H1 (cell line): ENCODE data around the gene SPINK4. TPM values are rescaled to one million over a fixed set of nuclear protein-coding genes. Genes with fewer than 3 reads are reported as not detected.

Source experiments
- CTCF ChIA-PET: fragments of 300-600 bp; sonication (Branson Sonifier 250); formaldehyde crosslinking; loops from one replicate; lab custom pipeline; 2021; ENCODE audit not compliant: partially characterized antibody; lab: Charles Lee
- POLR2A ChIA-PET: fragments of 300-600 bp; sonication (Branson Sonifier 250); formaldehyde crosslinking; loops from one replicate; lab custom pipeline; 2021; ENCODE audit warnings: inconsistent platforms; ENCODE audit not compliant: partially characterized antibody; lab: Charles Lee
- DNase-seq, 2 experiments: peaks; one replicate each; pipeline versions ENCODE4 v3.0.0 to v3.0.0-alpha.2; 2010 to 2022; ENCODE audit warnings: low spot score in 2 of 2, low read depth in 1 of 2, mixed read lengths in 1 of 2
- FAIRE-seq: peaks from 2 replicates; lab custom pipeline; 2011; peaks lifted over from hg19 to GRCh38; lab: Jason Lieb, UNC
- H2AFZ ChIP-seq: 2 replicates; pipeline ENCODE4 v1.8.1; 2012; ENCODE audit warnings: low read length, inconsistent platforms
- H2AK5ac ChIP-seq: 2 replicates; pipeline ENCODE4 v1.6.1; 2013; ENCODE audit warnings: low read depth, low read length
- H2BK120ac ChIP-seq: replicated peaks from 2 replicates; pipeline ENCODE3; 2013; ENCODE audit warnings: low read depth, low read length, inconsistent platforms
- H2BK12ac ChIP-seq: 2 replicates; pipeline ENCODE4 v1.6.1; 2013; ENCODE audit warnings: low read depth, low read length
- H2BK15ac ChIP-seq: 2 replicates; pipeline ENCODE4 v1.6.1; 2013; ENCODE audit warnings: low read length
- H2BK20ac ChIP-seq: 2 replicates; pipeline ENCODE4 v1.6.1; 2013; ENCODE audit warnings: low read length
- H2BK5ac ChIP-seq: 2 replicates; pipeline ENCODE4 v1.6.1; 2013; ENCODE audit warnings: low read depth, low read length
- H3K14ac ChIP-seq: 2 replicates; pipeline ENCODE4 v1.6.1; 2013; ENCODE audit warnings: inconsistent platforms; ENCODE audit not compliant: insufficient read length
- H3K18ac ChIP-seq: 2 replicates; pipeline ENCODE4 v1.6.1; 2013; ENCODE audit warnings: low read length; ENCODE audit errors: extremely low read depth
- H3K23ac ChIP-seq: 2 replicates; pipeline ENCODE4 v1.6.1; 2013; ENCODE audit warnings: inconsistent platforms; ENCODE audit not compliant: insufficient read length
- H3K23me2 ChIP-seq: 2 replicates; pipeline ENCODE4 v1.6.1; 2013; ENCODE audit warnings: low read depth, low read length
- H3K27ac ChIP-seq: 2 replicates; pipeline ENCODE4 v1.6.1; 2011; ENCODE audit warnings: low read depth, low read length, inconsistent platforms
- H3K27me3 ChIP-seq, 4 experiments: replicated peaks in 1 of 4; 1 replicate in 1 of 4; 2 replicates in 3 of 4; pipeline versions ENCODE4 v1.6.1 to v1.8.1; 2011 to 2013; ENCODE audit warnings: low read length in 3 of 4, mild to moderate bottlenecking in 3 of 4, inconsistent platforms in 2 of 4, mixed read lengths in 2 of 4, moderate library complexity in 1 of 4; ENCODE audit not compliant: control insufficient read depth in 3 of 4, insufficient read depth in 3 of 4; ENCODE audit errors: extremely low read depth in 1 of 4
- H3K36me3 ChIP-seq, 4 experiments: 2 replicates each; pipeline versions ENCODE4 v1.6.1 to v1.8.1; 2011 to 2013; ENCODE audit warnings: mild to moderate bottlenecking in 4 of 4, low read length in 3 of 4, moderate library complexity in 2 of 4, control low read depth in 1 of 4, inconsistent platforms in 1 of 4; ENCODE audit not compliant: insufficient read depth in 4 of 4, control insufficient read depth in 2 of 4
- H3K4ac ChIP-seq: replicated peaks from 2 replicates; pipeline ENCODE3; 2013; ENCODE audit warnings: low read length, low read depth, mixed read lengths, inconsistent platforms; ENCODE audit not compliant: insufficient read length
- H3K4me1 ChIP-seq, 4 experiments: replicated peaks in 1 of 4; 1 replicate in 1 of 4; 2 replicates in 3 of 4; pipeline versions ENCODE4 v1.6.1 to v1.8.1; 2011 to 2013; ENCODE audit warnings: low read length in 3 of 4, inconsistent platforms in 2 of 4, mixed read lengths in 1 of 4; ENCODE audit not compliant: insufficient read depth in 4 of 4, control insufficient read depth in 3 of 4
- H3K4me2 ChIP-seq, 2 experiments: 2 replicates each; pipeline versions ENCODE4 v1.6.1 to v1.8.1; 2011 to 2013; ENCODE audit warnings: low read depth in 2 of 2, low read length in 2 of 2, control low read depth in 1 of 2, inconsistent platforms in 1 of 2, mild to moderate bottlenecking in 1 of 2; ENCODE audit not compliant: insufficient read depth in 1 of 2
- H3K4me3 ChIP-seq, 4 experiments: fragments of 200-600, 300-600 bp in 1 of 4; sonication (generic), shearing (Covaris generic), sonication (Bioruptor Twin) in 1 of 4; 2 replicates each; pipeline versions ENCODE4 v1.5.1 to v1.8.1; 2011 to 2016; ENCODE audit warnings: low read length in 4 of 4, low read depth in 3 of 4, control low read depth in 2 of 4, inconsistent platforms in 2 of 4, mild to moderate bottlenecking in 2 of 4, mixed read lengths in 1 of 4, moderate library complexity in 1 of 4; ENCODE audit not compliant: insufficient read depth in 2 of 4; ENCODE audit errors: extremely low read depth in 1 of 4
- H3K56ac ChIP-seq: replicated peaks from 2 replicates; pipeline ENCODE3; 2013; ENCODE audit warnings: low read depth, mild to moderate bottlenecking, mixed read lengths, low read length, inconsistent platforms; ENCODE audit not compliant: insufficient read length
- H3K79me1 ChIP-seq: 2 replicates; pipeline ENCODE4 v1.6.1; 2013; ENCODE audit warnings: low read depth, low read length, control low read depth
- H3K79me2 ChIP-seq, 2 experiments: 2 replicates each; pipeline versions ENCODE4 v1.6.1 to v1.8.1; 2012 to 2013; ENCODE audit warnings: low read length in 2 of 2, mild to moderate bottlenecking in 2 of 2, inconsistent platforms in 1 of 2; ENCODE audit not compliant: insufficient read depth in 2 of 2, control insufficient read depth in 1 of 2
- H3K9ac ChIP-seq, 4 experiments: replicated peaks in 1 of 4; 1 replicate in 1 of 4; 2 replicates in 3 of 4; pipeline versions ENCODE4 v1.6.1 to v1.8.1; 2011 to 2013; ENCODE audit warnings: low read depth in 3 of 4, low read length in 3 of 4, control low read depth in 2 of 4, mild to moderate bottlenecking in 2 of 4, moderate library complexity in 2 of 4, inconsistent platforms in 1 of 4; ENCODE audit errors: extremely low read depth in 1 of 4
- H3K9me3 ChIP-seq, 2 experiments: 2 replicates each; pipeline versions ENCODE4 v1.6.1 to v1.8.1; 2012 to 2013; ENCODE audit warnings: mild to moderate bottlenecking in 2 of 2, moderate library complexity in 2 of 2, control low read depth in 1 of 2, inconsistent platforms in 1 of 2, low read depth in 1 of 2, low read length in 1 of 2, mixed read lengths in 1 of 2; ENCODE audit not compliant: insufficient read depth in 2 of 2
- H4K20me1 ChIP-seq, 2 experiments: replicated peaks in 1 of 2; 2 replicates each; pipeline versions ENCODE3 to v1.8.1; 2011 to 2013; ENCODE audit warnings: inconsistent platforms in 2 of 2, low read length in 2 of 2, mild to moderate bottlenecking in 1 of 2; ENCODE audit not compliant: insufficient read depth in 2 of 2, control insufficient read depth in 1 of 2
- H4K5ac ChIP-seq: 2 replicates; pipeline ENCODE4 v1.6.1; 2013; ENCODE audit warnings: low read length, low read depth, mixed read lengths, inconsistent platforms; ENCODE audit not compliant: insufficient read length
- H4K8ac ChIP-seq: 2 replicates; pipeline ENCODE4 v1.8.0; 2013; ENCODE audit warnings: mild to moderate bottlenecking, moderate library complexity, low read length, inconsistent platforms; ENCODE audit not compliant: insufficient read depth; ENCODE audit errors: extremely low read depth
- H4K91ac ChIP-seq: replicated peaks from 2 replicates; pipeline ENCODE3; 2013; ENCODE audit warnings: low read length, mixed read lengths, inconsistent platforms; ENCODE audit not compliant: insufficient read length
- E2F6 ChIP-seq: IDR thresholded peaks from 2 replicates; pipeline ENCODE4 v1.6.1; 2012; ENCODE audit warnings: inconsistent platforms
- EGR1 ChIP-seq: IDR thresholded peaks from 2 replicates; pipeline ENCODE4 v1.6.1; 2011; ENCODE audit warnings: low read depth, low read length, borderline replicate concordance
- FOSL1 ChIP-seq: IDR thresholded peaks from 2 replicates; pipeline ENCODE4 v1.6.1; 2011; ENCODE audit warnings: mild to moderate bottlenecking, low read depth, low read length, moderate library complexity; ENCODE audit not compliant: insufficient read depth
- JUND ChIP-seq: IDR thresholded peaks from 2 replicates; pipeline ENCODE4 v1.6.1; 2011; ENCODE audit warnings: mild to moderate bottlenecking, improper control_type of control experiment, low read length
- KDM5A ChIP-seq: fragments of 200-600 bp; IDR thresholded peaks from 2 replicates; pipeline ENCODE4 v1.7.1; 2012; ENCODE audit warnings: mild to moderate bottlenecking, low read length, inconsistent platforms, mixed read lengths
- NRF1 ChIP-seq: IDR thresholded peaks from 2 replicates; pipeline ENCODE4 v1.6.1; 2011; ENCODE audit warnings: mild to moderate bottlenecking, low read depth, low read length, improper control_type of control experiment
- PHF8 ChIP-seq: fragments of 200-600 bp; sonication (generic); conservative IDR thresholded peaks from 2 replicates; pipeline ENCODE4 v1.7.1; 2012; ENCODE audit warnings: low read depth, mild to moderate bottlenecking, inconsistent platforms, low read length, moderate library complexity
- RXRA ChIP-seq: IDR thresholded peaks from 2 replicates; pipeline ENCODE4 v1.6.1; 2011; ENCODE audit warnings: low read depth, mild to moderate bottlenecking, low read length, moderate library complexity; ENCODE audit not compliant: insufficient read depth
- SAP30 ChIP-seq: fragments of 300-600 bp; sonication (generic); IDR thresholded peaks from 2 replicates; pipeline ENCODE4 v1.7.1; 2012; ENCODE audit warnings: low read length, moderate library complexity, mild to moderate bottlenecking, inconsistent platforms; ENCODE audit not compliant: insufficient read depth, insufficient replicate concordance
- SRF ChIP-seq: IDR thresholded peaks from 2 replicates; pipeline ENCODE4 v1.6.1; 2011; ENCODE audit warnings: mild to moderate bottlenecking, low read depth, low read length, moderate library complexity
- TAF1 ChIP-seq: IDR thresholded peaks from 2 replicates; pipeline ENCODE4 v1.6.1; 2011; ENCODE audit warnings: mild to moderate bottlenecking, low read depth, low read length
- TEAD4 ChIP-seq: IDR thresholded peaks from 2 replicates; pipeline ENCODE4 v1.6.1; 2012; ENCODE audit warnings: low read depth, low read length, inconsistent platforms, mixed read lengths
- WGBS, 2 experiments: shearing (Covaris generic) in 1 of 2; methylation state at CpG; one replicate each; pipeline versions ENCODE4 v1.1.6 to v1.1.7; 2013 to 2015; ENCODE audit warnings: low lambda C conversion rate in 2 of 2, mixed read lengths in 2 of 2, inconsistent platforms in 1 of 2, low coverage in 1 of 2, missing lambda C conversion rate in 1 of 2; ENCODE audit not compliant: insufficient replicate concordance in 2 of 2, insufficient coverage in 1 of 2, insufficient read length in 1 of 2; ENCODE audit errors: extremely low coverage in 1 of 2, missing lambda C conversion rate in 1 of 2; 5-methylcytosine and 5-hydroxymethylcytosine counted together
- polyA plus RNA-seq, 7 experiments: library from polyadenylated mRNA; depleted of rRNA in 3 of 7; stranded (reverse) in 5 of 7; unstranded in 2 of 7; fragments of >200 nt in 5 of 7; fragments of 200-250 nt in 2 of 7; gene quantifications; 1 replicate in 5 of 7; 2 replicates in 1 of 7; 4 replicates in 1 of 7; pipeline versions ENCODE4 v1.2.1 to v1.2.3, GENCODE V29; 2011 to 2013; ENCODE audit warnings: missing spikeins in 2 of 7, mixed read lengths in 2 of 7
- total RNA-seq: library from RNA; stranded (reverse); fragmentation: NEBNext Ultra II Directional; extraction: Animal tissue kit (Norgen Biotek cat#: 25700); gene quantifications from 2 replicates; pipeline ENCODE4 v1.2.1, GENCODE V29; 2021

Gene SPINK4
- total and polyA plus RNA-seq, 2 of the 8 experiments (the other 6 are each of a cell fraction or from before 2014, with no cell fraction given): not detected

- no peak overlapping the region for H2BK120ac ChIP-seq
- ChIA-PET CTCF (interaction anchor here (0.6 to 1.1 kb wide), 2 partner anchors 186 to 212 kb away, joined by 3 read pairs; no protein-coding TSS in a partner anchor), POLR2A (interaction anchor here (2.3 kb wide), 1 partner anchor 8 kb away, joined by 14 read pairs; the partner anchor contains the start of genes BAG1 and CHMP5)
- no peaks in the 10 kb centered on the region for H3K27me3 ChIP-seq
- no peak overlapping the region for H3K56ac ChIP-seq
- no peaks in the 10 kb centered on the region for H3K79me1 ChIP-seq
- no peak overlapping the region for H2AK5ac ChIP-seq
- H4K91ac ChIP-seq: no peak overlapping the region
- H2BK5ac ChIP-seq: no peak overlapping the region
- DNase-seq: no peak
- no peak overlapping the region for H3K9ac ChIP-seq
- H4K5ac ChIP-seq: no peak overlapping the region
- no peaks in the 10 kb centered on the region for H3K23me2 ChIP-seq
- no peak overlapping the region for H3K4ac ChIP-seq
- no peak overlapping the region for H2BK20ac ChIP-seq
- no peaks in the 10 kb centered on the region for H3K79me2 ChIP-seq
- no peak overlapping the region for H3K14ac ChIP-seq
- H3K36me3 ChIP-seq: peaks cover 44 to 72% (median 63%) of the 10 kb centered on the region in 4 experiments
- H2BK15ac ChIP-seq: no peak overlapping the region
- no peak overlapping the region for H3K18ac ChIP-seq
- H3K23ac ChIP-seq: no peak overlapping the region
- 91 to 100% methylated on average over 2 to 4 of the region's 4 CpGs for WGBS, 2 experiments
- H2BK12ac ChIP-seq: no peak overlapping the region
- H3K9me3 ChIP-seq: no peaks in the 10 kb centered on the region
- H3K4me1 ChIP-seq: no peaks in the 10 kb centered on the region
- no peak overlapping the region for H2AFZ ChIP-seq
- no peak overlapping the region for H4K8ac ChIP-seq
- no peak overlapping the region for H3K4me3 ChIP-seq
- H4K20me1 ChIP-seq: peaks cover 1 to 2% of the 10 kb centered on the region in 2 experiments
- FAIRE-seq: no peak
- H3K27ac ChIP-seq: no peak overlapping the region
- H3K4me2 ChIP-seq: no peak overlapping the region
- TF ChIP-seq JUND (no peak), SAP30 (no peak), TAF1 (no peak), RXRA (no peak), NRF1 (no peak), KDM5A (no peak), FOSL1 (no peak), SRF (no peak), PHF8 (no peak), TEAD4 (no peak), E2F6 (no peak), EGR1 (no peak)
- TF ChIP-seq, all 59 proteins: peak for 0
Observed at GRCh38 chr9:33255471-33255870, 15.5 kb downstream of the SPINK4 start.
